GM18861 (cell line): ENCODE measurements around the gene KIAA1143.

Experiments
- ATAC-seq: cut with Tn5 transposase; IDR thresholded peaks from one replicate; pipeline ENCODE4 v1.9.1; 2021; ENCODE audit not compliant: unreplicated experiment

The KIAA1143 gene

GRCh38 chr3:44761424-44762169 lies at the start of gene KIAA1143, which contains the start of gene KIF15:
KIAA1143 (minus strand) TSS chr3:44761619; CDS start chr3:44761602, 17 bp downstream.
KIF15 (plus strand) TSS chr3:44761794; CDS start chr3:44761866, 72 bp downstream.
- peak; percentile 78 for ATAC-seq

GRCh38 chr3:44805960-44806359 lies 44.5 kb upstream of the KIAA1143 start:
- no peak for ATAC-seq

- ATAC-seq, result peak; percentile 93
Observed at GRCh38 chr3:44803298-44803697, 41.9 kb upstream of the KIAA1143 start.

GRCh38 chr3:44802011-44802410 lies 40.6 kb upstream of the KIAA1143 start:
- no peak for ATAC-seq

- ATAC-seq, result no peak
Observed at GRCh38 chr3:44795197-44795596, 33.8 kb upstream of the KIAA1143 start.

- no peak for ATAC-seq
Observed at GRCh38 chr3:44782891-44783290, 21.5 kb upstream of the KIAA1143 start.

GRCh38 chr3:44772099-44772442 lies 10.7 kb upstream of the KIAA1143 start:
- ATAC-seq, result no peak

GRCh38 chr3:44771424-44772098 lies 10.1 kb upstream of the KIAA1143 start:
- ATAC-seq, result no peak

GRCh38 chr3:44764248-44764647 lies 2.8 kb upstream of the KIAA1143 start:
- no peak for ATAC-seq

- ATAC-seq, result no peak
Observed at GRCh38 chr3:44762690-44763089, 1.3 kb upstream of the KIAA1143 start.

GRCh38 chr3:44762170-44762677 lies 805 bp upstream of the KIAA1143 start:
- ATAC-seq, result no peak

GRCh38 chr3:44761101-44761423 lies 357 bp downstream of the KIAA1143 start:
- ATAC-seq, result no peak

- no peak for ATAC-seq
Observed at GRCh38 chr3:44734646-44735168, 26.7 kb downstream of the KIAA1143 start.

GRCh38 chr3:44729384-44729910 lies 32.0 kb downstream of the KIAA1143 start, which contains the start of gene ZNF501:
ZNF501 (plus strand) TSS chr3:44729635; CDS start chr3:44734422, 4,787 bp downstream.
- peak; percentile 72 for ATAC-seq

- ATAC-seq, result no peak
Observed at GRCh38 chr3:44722103-44722401, 39.4 kb downstream of the KIAA1143 start.

GRCh38 chr3:44721231-44722102 lies 40.0 kb downstream of the KIAA1143 start:
- ATAC-seq, result no peak

- no peak for ATAC-seq
Observed at GRCh38 chr3:44712455-44713075, 48.9 kb downstream of the KIAA1143 start, which contains the start of gene ZNF502. ZNF502 (plus strand) TSS chr3:44712660; CDS start chr3:44720262, 7,602 bp downstream.
